ENCODE results near the gene TTLL6.

- TF ChIP-seq CTCF (IDR thresholded peaks at IDR 0.05) (no peak), POLR2A (IDR thresholded peaks at IDR 0.05) (no peak)
Measured at GRCh38 chr17:48776602-48777001, 40.4 kb downstream of the TTLL6 start.

Measured in testis (tissue), 2 donors.